Hepatocyte (in vitro differentiated cells): ENCODE measurements around the gene IPPK.
"Not testable (repeated sequence)": the region's sequence is repeated elsewhere in the genome, so short reads cannot be mapped to it uniquely, and the experiment has no call there.

Experiments used
- EZH2 ChIP-seq: fragments of 200-600 bp; sonication (generic); IDR thresholded peaks from 2 replicates; pipeline ENCODE4 v1.6.1; 2016; ENCODE audit warnings: antibody characterized with exemption, mild to moderate bottlenecking, borderline replicate concordance
- EZH2phosphoT487 ChIP-seq: fragments of 200-600 bp; sonication (generic); IDR thresholded peaks from one replicate; pipeline ENCODE4 v1.6.1; 2018; ENCODE audit warnings: antibody characterized with exemption, mild to moderate bottlenecking, low read depth, moderate library complexity; ENCODE audit not compliant: unreplicated experiment, severe bottlenecking
- TF ChIP-seq, protein P1 (sequence below): fragments of 200-600 bp; sonication (generic); IDR thresholded peaks from 2 replicates; pipeline ENCODE4 v1.5.1; 2016; ENCODE audit warnings: antibody characterized with exemption, mild to moderate bottlenecking; ENCODE audit not compliant: poor library complexity

- TF ChIP-seq, protein P1, sequence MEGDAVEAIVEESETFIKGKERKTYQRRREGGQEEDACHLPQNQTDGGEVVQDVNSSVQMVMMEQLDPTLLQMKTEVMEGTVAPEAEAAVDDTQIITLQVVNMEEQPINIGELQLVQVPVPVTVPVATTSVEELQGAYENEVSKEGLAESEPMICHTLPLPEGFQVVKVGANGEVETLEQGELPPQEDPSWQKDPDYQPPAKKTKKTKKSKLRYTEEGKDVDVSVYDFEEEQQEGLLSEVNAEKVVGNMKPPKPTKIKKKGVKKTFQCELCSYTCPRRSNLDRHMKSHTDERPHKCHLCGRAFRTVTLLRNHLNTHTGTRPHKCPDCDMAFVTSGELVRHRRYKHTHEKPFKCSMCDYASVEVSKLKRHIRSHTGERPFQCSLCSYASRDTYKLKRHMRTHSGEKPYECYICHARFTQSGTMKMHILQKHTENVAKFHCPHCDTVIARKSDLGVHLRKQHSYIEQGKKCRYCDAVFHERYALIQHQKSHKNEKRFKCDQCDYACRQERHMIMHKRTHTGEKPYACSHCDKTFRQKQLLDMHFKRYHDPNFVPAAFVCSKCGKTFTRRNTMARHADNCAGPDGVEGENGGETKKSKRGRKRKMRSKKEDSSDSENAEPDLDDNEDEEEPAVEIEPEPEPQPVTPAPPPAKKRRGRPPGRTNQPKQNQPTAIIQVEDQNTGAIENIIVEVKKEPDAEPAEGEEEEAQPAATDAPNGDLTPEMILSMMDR = not testable (repeated sequence)
- TF ChIP-seq EZH2, EZH2phosphoT487: not testable (repeated sequence)
These were observed 74.9 kb downstream of the IPPK start for GRCh38 chr9:92595075-92595474.
